Measurements from ENCODE around the gene THADA.

THADA gene

GRCh38 chr2:43228756-43229659 is 366.8 kb downstream of the THADA start:
- Histone ChIP-seq H3K79me2 (ENCODE audit: control insufficient read depth, low read length) (peaks cover 44% of the 10 kb centered on the region), H3K27ac (ENCODE audit: low read depth, low read length) (peak overlapping the region; percentile 95), H3K27me3 (ENCODE audit: control insufficient read depth, low read length) (no peaks in the 10 kb centered on the region), H3K4me2 (ENCODE audit: low read length) (peak overlapping the region; percentile 87), H3K36me3 (ENCODE audit: control insufficient read depth, low read length) (peaks cover 58% of the 10 kb centered on the region), H3K4me3 (ENCODE audit: low read length) (peak overlapping the region; percentile 93), H3K9me2 (replicated peaks; ENCODE audit: control insufficient read depth, low read length) (no peaks in the 10 kb centered on the region), H3F3A (ENCODE audit: control insufficient read depth, insufficient read depth) (peaks cover 31% of the 10 kb centered on the region), H3K4me1 (ENCODE audit: control insufficient read depth, low read length) (peaks cover 59% of the 10 kb centered on the region), H3K9me3 (ENCODE audit: control insufficient read depth, insufficient read depth, low read length) (no peaks in the 10 kb centered on the region), H4K20me1 (ENCODE audit: control insufficient read depth, insufficient read depth, low read depth, low read length) (peaks cover under 1% of the 10 kb centered on the region; the same call in 1 of the 2 replicates)
- TF ChIP-seq EZH2phosphoT487 (IDR thresholded peaks at IDR 0.05; ENCODE audit: borderline replicate concordance, low read length) (no peak), CTCF (IDR thresholded peaks at IDR 0.05; ENCODE audit: low read depth, low read length, poor library complexity, severe bottlenecking) (no peak)

GRCh38 chr2:43228321-43228751 is 367.5 kb downstream of the THADA start:
- H3K36me3 ChIP-seq (ENCODE audit: control insufficient read depth, low read length), result peaks cover 61% of the 10 kb centered on the region
- H4K20me1 ChIP-seq (ENCODE audit: control insufficient read depth, insufficient read depth, low read depth, low read length), result peaks cover 7% of the 10 kb centered on the region; the same call in 1 of the 2 replicates
- peak overlapping the region; percentile 93 for H3K4me3 ChIP-seq (ENCODE audit: low read length)
- no peak for TF ChIP-seq CTCF (IDR thresholded peaks at IDR 0.05; ENCODE audit: low read depth, low read length, poor library complexity, severe bottlenecking)
- TF ChIP-seq EZH2phosphoT487 (IDR thresholded peaks at IDR 0.05; ENCODE audit: borderline replicate concordance, low read length), result no peak
- peaks cover 57% of the 10 kb centered on the region for H3K4me1 ChIP-seq (ENCODE audit: control insufficient read depth, low read length)
- H3K27ac ChIP-seq (ENCODE audit: low read depth, low read length), result peak overlapping the region; percentile 95
- no peaks in the 10 kb centered on the region for H3K9me2 ChIP-seq (replicated peaks; ENCODE audit: control insufficient read depth, low read length)
- peaks cover 38% of the 10 kb centered on the region for H3F3A ChIP-seq (ENCODE audit: control insufficient read depth, insufficient read depth)
- H3K4me2 ChIP-seq (ENCODE audit: low read length), result peak overlapping the region; percentile 87
- H3K79me2 ChIP-seq (ENCODE audit: control insufficient read depth, low read length), result peaks cover 51% of the 10 kb centered on the region
- no peaks in the 10 kb centered on the region for H3K27me3 ChIP-seq (ENCODE audit: control insufficient read depth, low read length)
- no peaks in the 10 kb centered on the region for H3K9me3 ChIP-seq (ENCODE audit: control insufficient read depth, insufficient read depth, low read length)

DNA sequence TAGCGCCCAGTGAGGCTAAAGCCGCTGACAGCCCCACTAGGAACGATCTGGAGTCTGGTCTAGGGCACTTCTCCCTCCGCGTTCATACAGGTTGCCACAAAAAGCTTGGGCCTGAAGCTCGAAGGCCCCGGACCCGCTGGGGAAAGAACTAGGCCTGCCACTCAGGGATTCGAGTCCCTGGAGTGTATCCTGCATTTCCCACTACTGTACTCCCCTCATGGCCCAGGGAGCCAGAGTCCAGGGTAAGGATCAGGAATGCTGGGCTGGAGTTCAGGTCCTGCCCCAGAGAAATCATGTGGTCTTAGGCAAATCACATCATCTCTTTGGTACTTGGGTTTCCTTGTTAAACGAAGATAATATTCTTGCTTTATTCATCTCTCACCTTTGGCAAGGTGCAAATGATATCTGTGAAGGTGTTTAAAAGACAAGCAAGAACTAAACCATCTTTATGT is 368.0 kb downstream of the THADA start:
- Histone ChIP-seq H3K4me3 (ENCODE audit: low read length) (peak overlapping the region; percentile 93), H4K20me1 (ENCODE audit: control insufficient read depth, insufficient read depth, low read depth, low read length) (peaks cover 7% of the 10 kb centered on the region; the same call in 1 of the 2 replicates), H3K9me2 (replicated peaks; ENCODE audit: control insufficient read depth, low read length) (no peaks in the 10 kb centered on the region), H3K4me1 (ENCODE audit: control insufficient read depth, low read length) (peaks cover 53% of the 10 kb centered on the region), H3K36me3 (ENCODE audit: control insufficient read depth, low read length) (peaks cover 64% of the 10 kb centered on the region), H3K79me2 (ENCODE audit: control insufficient read depth, low read length) (peaks cover 56% of the 10 kb centered on the region), H3K9me3 (ENCODE audit: control insufficient read depth, insufficient read depth, low read length) (no peaks in the 10 kb centered on the region), H3K4me2 (ENCODE audit: low read length) (peak overlapping the region; percentile 87), H3K27me3 (ENCODE audit: control insufficient read depth, low read length) (no peaks in the 10 kb centered on the region), H3F3A (ENCODE audit: control insufficient read depth, insufficient read depth) (peaks cover 43% of the 10 kb centered on the region), H3K27ac (ENCODE audit: low read depth, low read length) (peak overlapping the region; percentile 95)
- TF ChIP-seq CTCF (IDR thresholded peaks at IDR 0.05; ENCODE audit: low read depth, low read length, poor library complexity, severe bottlenecking) (no peak), EZH2phosphoT487 (IDR thresholded peaks at IDR 0.05; ENCODE audit: borderline replicate concordance, low read length) (no peak)

Data from DOHH2 (cell line).